Gastrocnemius medialis (tissue), 4 donors: ENCODE results near the gene GPRASP3.

Source experiments
- POLR2A ChIP-seq, 2 donors: fragments of 450-650 bp; IDR thresholded peaks; one replicate each; pipeline ENCODE4 v1.6.1; 2017; ENCODE audit warnings: antibody characterized with exemption in 2 of 2, mild to moderate bottlenecking in 2 of 2, moderate library complexity in 2 of 2
- TF ChIP-seq, protein P1 (sequence below), 5 experiments: fragments of 450-650 bp in 3 of 5; fragments of 200-600 bp in 2 of 5; sonication (generic) in 2 of 5; IDR thresholded peaks in 4 of 5; conservative IDR thresholded peaks in 1 of 5; 1 replicate in 4 of 5; 2 replicates in 1 of 5; pipeline ENCODE4 v1.5.1; 2016 to 2019; ENCODE audit warnings: antibody characterized with exemption in 5 of 5, mild to moderate bottlenecking in 3 of 5, moderate library complexity in 3 of 5

DNA sequence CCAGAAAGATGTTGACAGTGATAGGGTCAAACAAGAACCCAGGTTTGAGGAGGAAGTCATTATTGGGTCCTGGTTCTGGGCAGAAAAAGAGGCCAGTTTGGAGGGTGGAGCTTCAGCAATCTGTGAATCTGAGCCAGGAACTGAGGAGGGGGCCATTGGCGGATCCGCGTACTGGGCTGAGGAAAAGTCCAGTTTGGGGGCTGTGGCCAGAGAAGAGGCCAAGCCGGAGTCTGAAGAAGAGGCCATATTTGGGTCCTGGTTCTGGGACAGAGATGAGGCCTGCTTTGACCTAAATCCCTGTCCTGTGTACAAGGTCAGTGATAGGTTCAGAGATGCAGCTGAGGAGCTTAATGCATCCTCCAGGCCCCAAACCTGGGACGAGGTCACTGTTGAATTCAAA, 4.6 kb upstream of the GPRASP3 start:
- no peak for TF ChIP-seq POLR2A (IDR thresholded peaks at IDR 0.05)
- TF ChIP-seq, protein P1, sequence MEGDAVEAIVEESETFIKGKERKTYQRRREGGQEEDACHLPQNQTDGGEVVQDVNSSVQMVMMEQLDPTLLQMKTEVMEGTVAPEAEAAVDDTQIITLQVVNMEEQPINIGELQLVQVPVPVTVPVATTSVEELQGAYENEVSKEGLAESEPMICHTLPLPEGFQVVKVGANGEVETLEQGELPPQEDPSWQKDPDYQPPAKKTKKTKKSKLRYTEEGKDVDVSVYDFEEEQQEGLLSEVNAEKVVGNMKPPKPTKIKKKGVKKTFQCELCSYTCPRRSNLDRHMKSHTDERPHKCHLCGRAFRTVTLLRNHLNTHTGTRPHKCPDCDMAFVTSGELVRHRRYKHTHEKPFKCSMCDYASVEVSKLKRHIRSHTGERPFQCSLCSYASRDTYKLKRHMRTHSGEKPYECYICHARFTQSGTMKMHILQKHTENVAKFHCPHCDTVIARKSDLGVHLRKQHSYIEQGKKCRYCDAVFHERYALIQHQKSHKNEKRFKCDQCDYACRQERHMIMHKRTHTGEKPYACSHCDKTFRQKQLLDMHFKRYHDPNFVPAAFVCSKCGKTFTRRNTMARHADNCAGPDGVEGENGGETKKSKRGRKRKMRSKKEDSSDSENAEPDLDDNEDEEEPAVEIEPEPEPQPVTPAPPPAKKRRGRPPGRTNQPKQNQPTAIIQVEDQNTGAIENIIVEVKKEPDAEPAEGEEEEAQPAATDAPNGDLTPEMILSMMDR (IDR thresholded peaks at IDR 0.05 in 4 of 5, conservative IDR thresholded peaks at IDR 0.05 in 1 of 5), result no peak
